KMS-11 (cell line): Measurements from ENCODE around the gene SLC49A3.
A peak's percentile ranks its signal among the peaks of the same experiment; 100 is the strongest.
"Not testable (repeated sequence)": the region's sequence is repeated elsewhere in the genome, so short reads cannot be mapped to it uniquely, and the experiment has no call there.

Source experiments
- H2AFZ ChIP-seq: fragments of 200-600 bp; sonication (generic); 2 replicates; pipeline ENCODE4 v1.6.1; 2016; ENCODE audit warnings: antibody characterized with exemption, mixed run types, low read depth
- H3K27ac ChIP-seq: fragments of 200-600 bp; sonication (generic); 2 replicates; pipeline ENCODE4 v1.6.1; 2016; ENCODE audit warnings: mild to moderate bottlenecking, mixed run types
- H3K27me3 ChIP-seq: fragments of 200-600 bp; sonication (generic); 2 replicates; pipeline ENCODE4 v1.6.1; 2017; ENCODE audit warnings: mild to moderate bottlenecking, low read depth, mixed run types, moderate library complexity; ENCODE audit not compliant: insufficient read depth
- H3K36me3 ChIP-seq: fragments of 200-600 bp; sonication (generic); 2 replicates; pipeline ENCODE4 v1.6.1; 2017; ENCODE audit warnings: mild to moderate bottlenecking, mixed run types; ENCODE audit not compliant: insufficient read depth
- H3K4me1 ChIP-seq: fragments of 200-600 bp; sonication (generic); 2 replicates; pipeline ENCODE4 v1.6.1; 2016; ENCODE audit warnings: mild to moderate bottlenecking, low read depth, mixed run types; ENCODE audit not compliant: poor library complexity, severe bottlenecking
- H3K4me2 ChIP-seq: fragments of 200-600 bp; sonication (generic); 2 replicates; pipeline ENCODE4 v1.7.0; 2016; ENCODE audit warnings: mild to moderate bottlenecking, mixed run types
- H3K4me3 ChIP-seq: fragments of 200-600 bp; sonication (generic); IDR thresholded peaks from 2 replicates; pipeline ENCODE4 v1.6.1; 2017; ENCODE audit warnings: low read depth, low read length, mixed read lengths; ENCODE audit not compliant: insufficient read depth
- H3K79me2 ChIP-seq: fragments of 200-600 bp; sonication (generic); 2 replicates; pipeline ENCODE4 v1.6.1; 2016; ENCODE audit warnings: low read depth, mixed run types; ENCODE audit not compliant: insufficient read depth
- H3K9ac ChIP-seq: fragments of 200-600 bp; sonication (generic); 2 replicates; pipeline ENCODE4 v1.6.1; 2016; ENCODE audit warnings: mild to moderate bottlenecking, mixed run types
- H4K20me1 ChIP-seq: fragments of 200-600 bp; sonication (generic); 2 replicates; pipeline ENCODE4 v1.6.1; 2016; ENCODE audit warnings: mild to moderate bottlenecking, mixed run types; ENCODE audit not compliant: insufficient read depth
- TF ChIP-seq, protein P1 (sequence below): fragments of 200-600 bp; sonication (generic); conservative IDR thresholded peaks from 2 replicates; pipeline ENCODE4 v1.6.1; 2017; ENCODE audit warnings: low read depth, mild to moderate bottlenecking, antibody characterized with exemption, low read length, moderate library complexity, mixed read lengths

SLC49A3 gene

DNA sequence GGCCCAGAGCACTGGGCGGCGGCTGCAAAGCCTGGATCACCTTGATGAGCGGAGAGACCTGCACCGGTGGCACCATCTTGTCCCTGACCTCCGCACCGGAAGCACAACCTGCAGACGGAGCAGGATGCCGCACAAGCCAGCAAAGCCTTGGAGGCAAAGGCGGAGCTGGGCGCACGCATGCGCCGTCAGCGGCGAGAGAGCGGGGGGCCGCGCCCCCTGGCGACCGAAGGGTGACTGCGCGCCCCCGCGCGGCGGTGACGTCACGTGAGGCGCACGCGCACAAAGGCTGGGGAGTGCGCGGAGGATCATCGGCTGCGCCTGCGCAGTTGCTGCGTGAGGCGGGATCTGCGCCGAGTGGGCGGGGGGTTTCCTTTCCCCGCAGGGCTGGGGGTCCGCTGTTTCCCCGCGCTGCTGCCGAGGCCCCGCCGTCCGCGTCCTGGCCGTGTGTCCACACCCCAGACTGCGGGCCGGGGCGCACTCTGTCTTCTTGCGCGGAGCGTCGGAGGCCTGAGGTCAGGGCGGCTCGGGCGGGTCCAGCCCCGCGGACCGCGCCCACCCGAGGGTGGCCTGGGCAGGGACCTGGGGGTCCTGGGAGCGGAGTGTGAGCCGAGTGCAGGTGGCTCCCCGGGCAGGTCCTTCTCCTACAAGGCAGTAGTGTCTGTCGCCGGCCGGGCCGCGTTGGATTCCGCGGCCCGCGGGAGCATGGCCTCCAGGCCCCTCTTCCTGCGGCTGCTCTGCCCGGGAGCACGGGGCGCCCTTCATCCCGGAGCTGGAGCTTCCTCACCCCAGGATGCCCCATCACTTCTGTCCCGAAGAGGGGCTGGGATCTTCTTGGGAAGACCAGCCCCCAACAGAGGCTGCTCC, 14.5 kb downstream of the SLC49A3 start, which contains the start of the genes ATP5ME and MYL5:
TSS of gene ATP5ME (minus strand) at position 105 of the 864 bp plus-strand sequence. CDS start at position 76, 29 bp downstream.
TSS of gene MYL5 (plus strand) at position 371 of the 864 bp plus-strand sequence. CDS start 3,485 bp downstream, outside the sequence.
- H3K36me3 ChIP-seq: no peaks in the 10 kb centered on the region
- no peak within 1 kb of the TSS for H3K4me3 ChIP-seq
- peak within 1 kb of the TSS; percentile 55 for H3K27ac ChIP-seq
- peak within 1 kb of the TSS; percentile 66; the same call in 1 of the 2 replicates for H3K9ac ChIP-seq
- peaks cover 3% of the 10 kb centered on the region for H3K4me1 ChIP-seq
- H3K79me2 ChIP-seq: no peaks in the 10 kb centered on the region
- peak within 1 kb of the TSS; percentile 48; the same call in 1 of the 2 replicates for H3K4me2 ChIP-seq
- H3K27me3 ChIP-seq: no peaks in the 10 kb centered on the region
- H4K20me1 ChIP-seq: no peaks in the 10 kb centered on the region
- TF ChIP-seq, protein P1, sequence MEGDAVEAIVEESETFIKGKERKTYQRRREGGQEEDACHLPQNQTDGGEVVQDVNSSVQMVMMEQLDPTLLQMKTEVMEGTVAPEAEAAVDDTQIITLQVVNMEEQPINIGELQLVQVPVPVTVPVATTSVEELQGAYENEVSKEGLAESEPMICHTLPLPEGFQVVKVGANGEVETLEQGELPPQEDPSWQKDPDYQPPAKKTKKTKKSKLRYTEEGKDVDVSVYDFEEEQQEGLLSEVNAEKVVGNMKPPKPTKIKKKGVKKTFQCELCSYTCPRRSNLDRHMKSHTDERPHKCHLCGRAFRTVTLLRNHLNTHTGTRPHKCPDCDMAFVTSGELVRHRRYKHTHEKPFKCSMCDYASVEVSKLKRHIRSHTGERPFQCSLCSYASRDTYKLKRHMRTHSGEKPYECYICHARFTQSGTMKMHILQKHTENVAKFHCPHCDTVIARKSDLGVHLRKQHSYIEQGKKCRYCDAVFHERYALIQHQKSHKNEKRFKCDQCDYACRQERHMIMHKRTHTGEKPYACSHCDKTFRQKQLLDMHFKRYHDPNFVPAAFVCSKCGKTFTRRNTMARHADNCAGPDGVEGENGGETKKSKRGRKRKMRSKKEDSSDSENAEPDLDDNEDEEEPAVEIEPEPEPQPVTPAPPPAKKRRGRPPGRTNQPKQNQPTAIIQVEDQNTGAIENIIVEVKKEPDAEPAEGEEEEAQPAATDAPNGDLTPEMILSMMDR: peak; percentile 64
- H2AFZ ChIP-seq: peak within 1 kb of the TSS; percentile 76

DNA sequence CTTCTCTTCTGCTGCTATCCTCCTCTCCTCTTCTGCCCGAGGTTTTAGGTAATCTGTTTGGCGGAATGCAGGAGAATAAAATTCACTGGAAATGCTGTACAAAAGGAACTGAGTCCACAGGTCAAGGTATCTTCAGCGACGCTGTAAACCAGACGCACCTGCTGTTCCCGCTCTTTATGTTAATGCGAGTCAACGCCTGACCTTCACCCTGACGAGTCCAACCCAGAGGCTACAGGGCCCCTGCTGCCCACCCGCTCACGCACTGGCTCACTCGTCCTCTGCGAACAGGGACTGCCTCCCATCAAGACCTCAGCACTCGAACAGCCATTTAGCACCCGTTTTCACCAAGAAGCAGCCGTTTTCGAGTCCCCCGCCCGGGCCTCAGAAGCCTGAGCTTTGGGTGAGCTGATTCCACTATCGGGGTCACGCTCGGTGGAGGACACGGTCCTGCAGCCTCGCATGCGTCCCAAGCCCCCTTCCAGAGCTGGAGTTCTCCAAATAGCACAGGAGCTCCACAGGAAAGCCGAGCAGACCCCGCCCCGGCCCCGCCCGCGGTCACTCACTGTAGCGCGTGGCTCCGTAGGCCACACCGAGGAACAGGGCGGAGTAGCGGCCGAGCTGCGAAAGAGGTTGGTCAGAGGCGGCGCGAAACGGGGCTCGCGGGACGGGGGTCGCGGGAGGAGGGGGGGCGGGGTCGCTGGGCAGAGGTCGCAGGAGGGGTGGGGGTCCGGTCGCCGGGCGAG, 15.4 kb downstream of the SLC49A3 start:
- Histone ChIP-seq H3K4me1 (peaks cover 3% of the 10 kb centered on the region), H2AFZ (no peak overlapping the region), H3K27ac (no peak overlapping the region), H3K27me3 (no peaks in the 10 kb centered on the region), H4K20me1 (no peaks in the 10 kb centered on the region), H3K4me2 (peak overlapping the region; percentile 39; the same call in 1 of the 2 replicates), H3K9ac (peak overlapping the region; percentile 32; the same call in 1 of the 2 replicates), H3K4me3 (no peak overlapping the region), H3K79me2 (no peaks in the 10 kb centered on the region), H3K36me3 (no peaks in the 10 kb centered on the region)
- TF ChIP-seq, protein P1: no peak

DNA sequence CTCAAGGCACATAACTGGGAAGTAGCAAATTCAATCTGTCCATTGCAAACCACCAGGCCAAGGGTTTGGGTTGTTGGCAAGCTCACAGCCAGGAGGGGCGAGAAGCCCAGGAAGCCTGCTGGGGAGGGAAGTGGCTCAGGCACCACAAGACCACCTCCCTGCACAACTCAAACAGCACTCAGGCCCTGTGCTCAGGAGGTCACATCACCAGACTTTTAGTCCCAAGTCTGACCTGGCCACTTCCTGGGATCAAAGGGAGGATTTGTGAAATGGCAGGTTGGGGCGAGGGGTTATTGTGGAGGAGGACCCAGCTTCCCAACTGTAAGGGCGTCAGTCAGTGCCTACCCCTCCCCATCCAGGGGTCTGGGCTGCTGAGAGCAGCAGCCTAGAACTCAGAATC, 17.2 kb downstream of the SLC49A3 start:
- TF ChIP-seq, protein P1: no peak
- Histone ChIP-seq H2AFZ (no peak overlapping the region), H3K36me3 (no peaks in the 10 kb centered on the region)

DNA sequence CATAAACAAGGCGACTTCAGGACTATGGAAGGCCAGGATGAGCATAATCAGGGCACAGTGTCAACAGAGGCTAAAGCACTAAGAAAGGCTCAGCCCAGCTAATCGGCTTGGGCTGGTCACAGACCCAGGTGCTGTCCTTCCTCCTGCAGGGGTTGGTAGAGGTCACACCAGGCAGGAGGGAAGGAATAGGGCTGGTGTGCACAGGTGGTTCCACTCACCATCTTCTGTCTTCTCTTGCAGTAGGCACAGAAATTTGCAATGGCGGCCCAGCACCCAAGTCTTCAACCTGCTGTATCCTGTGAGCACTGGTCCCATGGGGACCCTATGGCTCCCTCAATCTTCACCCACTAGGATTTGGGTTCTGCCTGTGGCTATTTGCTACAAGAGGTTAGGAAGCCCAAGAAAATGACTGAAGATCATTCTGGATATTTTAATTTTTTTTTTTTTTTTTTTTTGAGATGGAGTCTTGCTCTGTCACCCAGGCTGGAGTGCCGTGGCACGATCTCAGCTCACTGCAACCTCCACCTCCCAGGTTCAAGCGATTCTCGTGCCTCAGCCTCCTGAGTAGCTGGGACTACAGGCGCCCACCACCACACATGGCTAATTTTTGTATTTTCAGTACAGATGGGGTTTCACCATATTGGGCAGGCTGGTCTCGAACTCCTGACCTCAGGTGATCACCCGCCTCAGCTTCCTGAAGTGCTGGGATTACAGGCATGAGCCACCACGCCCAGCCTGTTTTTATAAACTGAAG, 19.0 kb downstream of the SLC49A3 start:
- not testable (repeated sequence) for H3K36me3 ChIP-seq, H4K20me1 ChIP-seq, H3K79me2 ChIP-seq, H3K9ac ChIP-seq, H3K4me2 ChIP-seq, H3K27me3 ChIP-seq, H2AFZ ChIP-seq, H3K4me1 ChIP-seq, H3K27ac ChIP-seq, H3K4me3 ChIP-seq

More for the DNA sequence above, 17.2 kb downstream of the SLC49A3 start:
- no peak overlapping the region for H3K4me3 ChIP-seq
- no peak overlapping the region for H3K4me2 ChIP-seq
- no peak overlapping the region for H3K9ac ChIP-seq
- H3K4me1 ChIP-seq: peaks cover 3% of the 10 kb centered on the region
- no peaks in the 10 kb centered on the region for H4K20me1 ChIP-seq
- no peaks in the 10 kb centered on the region for H3K27me3 ChIP-seq
- H3K79me2 ChIP-seq: no peaks in the 10 kb centered on the region
- no peak overlapping the region for H3K27ac ChIP-seq

DNA sequence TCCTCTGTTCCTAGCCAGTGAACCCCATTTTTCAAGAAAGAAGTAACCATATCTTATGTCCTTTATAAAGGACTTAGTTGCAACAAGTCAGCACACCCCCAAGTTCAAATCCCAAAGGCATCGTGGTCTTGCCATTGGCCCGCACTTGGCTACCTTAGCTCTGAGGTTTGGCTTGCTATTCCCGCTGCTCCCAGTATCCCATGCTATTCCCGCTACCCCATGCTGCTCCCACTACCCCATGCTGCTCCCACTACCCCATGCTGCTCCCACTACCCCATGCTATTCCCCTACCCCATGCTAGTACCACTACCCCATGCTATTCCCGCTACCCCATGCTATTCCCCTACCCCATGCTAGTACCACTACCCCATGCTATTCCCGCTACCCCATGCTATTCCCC, 20.7 kb downstream of the SLC49A3 start:
- H3K4me2 ChIP-seq, H3K4me3 ChIP-seq, H2AFZ ChIP-seq, H3K27me3 ChIP-seq, H4K20me1 ChIP-seq, H3K79me2 ChIP-seq, H3K36me3 ChIP-seq, H3K4me1 ChIP-seq, H3K27ac ChIP-seq, H3K9ac ChIP-seq: not testable (repeated sequence)
